Measurements from ENCODE around the gene FADS2. TPM values are rescaled to one million over a fixed set of nuclear protein-coding genes. Genes with fewer than 3 reads are reported as not detected.

The FADS2 gene
- total RNA-seq, 4 donors from 2014 or later = 13.5 to 117 (median 84.9) TPM

- Histone ChIP-seq H3K4me3 (no peak overlapping the region), H3K27ac (no peak overlapping the region), H3K27me3 (no peaks in the 10 kb centered on the region), H3K36me3 (no peaks in the 10 kb centered on the region), H3K9me3 (no peaks in the 10 kb centered on the region), H3K4me1 (no peaks in the 10 kb centered on the region)
- no peak for DNase-seq
- no peak for TF ChIP-seq POLR2A (IDR thresholded peaks at IDR 0.05)
- TF ChIP-seq CTCF (IDR thresholded peaks at IDR 0.05) = no peak
- intact Hi-C loops (cut with DNase I; ENCODE audit: low total_unique reads) = no loop called here
Measured at GRCh38 chr11:61841636-61842527, 13.8 kb downstream of the FADS2 start.

GRCh38 chr11:61842528-61842820 lies 14.4 kb downstream of the FADS2 start:
- H3K36me3 ChIP-seq = no peaks in the 10 kb centered on the region
- no peak for TF ChIP-seq POLR2A (IDR thresholded peaks at IDR 0.05)

GRCh38 chr11:61844909-61845565 lies 16.9 kb downstream of the FADS2 start:
- no peaks in the 10 kb centered on the region for H3K36me3 ChIP-seq
- TF ChIP-seq POLR2A (IDR thresholded peaks at IDR 0.05) (no peak), CTCF (IDR thresholded peaks at IDR 0.05) (no peak)
- no peak overlapping the region for H3K27ac ChIP-seq
- H3K4me1 ChIP-seq = no peaks in the 10 kb centered on the region
- H3K27me3 ChIP-seq = no peaks in the 10 kb centered on the region
- intact Hi-C loops (cut with DNase I; ENCODE audit: low total_unique reads) = no loop called here
- no peak overlapping the region for H3K4me3 ChIP-seq
- DNase-seq = no peak
- H3K9me3 ChIP-seq = no peaks in the 10 kb centered on the region

More at GRCh38 chr11:61842528-61842820, 14.4 kb downstream of the FADS2 start:
- Histone ChIP-seq H3K27ac (no peak overlapping the region), H3K27me3 (no peaks in the 10 kb centered on the region), H3K4me1 (no peaks in the 10 kb centered on the region), H3K4me3 (no peak overlapping the region), H3K9me3 (no peaks in the 10 kb centered on the region)
- no peak for DNase-seq
- intact Hi-C loops (cut with DNase I; ENCODE audit: low total_unique reads) = no loop called here

GRCh38 chr11:61846362-61847020 lies 18.4 kb downstream of the FADS2 start:
- no peak for TF ChIP-seq CTCF (IDR thresholded peaks at IDR 0.05)
- no peak for TF ChIP-seq POLR2A (IDR thresholded peaks at IDR 0.05)
- Histone ChIP-seq H3K36me3 (no peaks in the 10 kb centered on the region), H3K27ac (no peak overlapping the region)

GRCh38 chr11:61847914-61848581 lies 19.9 kb downstream of the FADS2 start:
- no peak overlapping the region for H3K4me3 ChIP-seq
- DNase-seq = no peak
- intact Hi-C loops (cut with DNase I; ENCODE audit: low total_unique reads) = no loop called here
- no peak for TF ChIP-seq CTCF (IDR thresholded peaks at IDR 0.05)
- no peak for TF ChIP-seq POLR2A (IDR thresholded peaks at IDR 0.05)
- H3K36me3 ChIP-seq = no peaks in the 10 kb centered on the region
- H3K27me3 ChIP-seq = no peaks in the 10 kb centered on the region
- H3K9me3 ChIP-seq = no peaks in the 10 kb centered on the region
- no peaks in the 10 kb centered on the region for H3K4me1 ChIP-seq
- H3K27ac ChIP-seq = no peak overlapping the region

More at GRCh38 chr11:61846362-61847020, 18.4 kb downstream of the FADS2 start:
- Histone ChIP-seq H3K27me3 (no peaks in the 10 kb centered on the region), H3K4me1 (no peaks in the 10 kb centered on the region), H3K4me3 (no peak overlapping the region), H3K9me3 (no peaks in the 10 kb centered on the region)
- DNase-seq = no peak
- intact Hi-C loops (cut with DNase I; ENCODE audit: low total_unique reads) = no loop called here
